Stimulated activated CD4-positive, alpha-beta T cell treated with anti-CD3 and anti-CD28 coated beads, Interleukin-1b, Interleukin-23, amount 100 ng/mL, for 48 hours (primary cell): ENCODE measurements around the gene DBF4B.

ENCODE experiments used
- DNase-seq: peaks from one replicate; pipeline ENCODE4 v3.0.0-alpha.2; 2020

DBF4B gene

GRCh38 chr17:44779211-44780025, 71.0 kb downstream of the DBF4B start:
- DNase-seq = peak; percentile 81

GRCh38 chr17:44780161-44780560, 71.7 kb downstream of the DBF4B start:
- no peak for DNase-seq

- no peak for DNase-seq
These were observed 72.5 kb downstream of the DBF4B start for GRCh38 chr17:44780845-44781480.

- no peak for DNase-seq
These were observed 73.3 kb downstream of the DBF4B start for GRCh38 chr17:44781551-44782325.

GRCh38 chr17:44782326-44782850, 73.9 kb downstream of the DBF4B start:
- no peak for DNase-seq

GRCh38 chr17:44785921-44786320, 77.5 kb downstream of the DBF4B start:
- no peak for DNase-seq

GRCh38 chr17:44786551-44787081, 78.2 kb downstream of the DBF4B start:
- DNase-seq = no peak

GRCh38 chr17:44787271-44787940, 78.9 kb downstream of the DBF4B start:
- no peak for DNase-seq

- DNase-seq = no peak
These were observed 79.7 kb downstream of the DBF4B start for GRCh38 chr17:44788139-44788538.

GRCh38 chr17:44792276-44792675, 83.8 kb downstream of the DBF4B start:
- no peak for DNase-seq

GRCh38 chr17:44793885-44794842, 85.7 kb downstream of the DBF4B start:
- no peak for DNase-seq

GRCh38 chr17:44794851-44795413, 86.5 kb downstream of the DBF4B start:
- DNase-seq = no peak

GRCh38 chr17:44795421-44795820, 87.0 kb downstream of the DBF4B start:
- DNase-seq = no peak

GRCh38 chr17:44795928-44796327, 87.5 kb downstream of the DBF4B start:
- no peak for DNase-seq

GRCh38 chr17:44796731-44797130, 88.3 kb downstream of the DBF4B start:
- DNase-seq = no peak

GRCh38 chr17:44797802-44798201, 89.3 kb downstream of the DBF4B start:
- DNase-seq = no peak

- DNase-seq = no peak
These were observed 89.9 kb downstream of the DBF4B start for GRCh38 chr17:44798356-44798755.
